ENCODE results near the gene POLR3E. TPM values are rescaled to one million over a fixed set of nuclear protein-coding genes. Genes with fewer than 3 reads are reported as not detected.
A peak's percentile ranks its signal among the peaks of the same experiment; 100 is the strongest.

POLR3E gene
- total and polyA plus RNA-seq, 12 donors: 22.3 to 40.7 (median 30.6) TPM

DNA sequence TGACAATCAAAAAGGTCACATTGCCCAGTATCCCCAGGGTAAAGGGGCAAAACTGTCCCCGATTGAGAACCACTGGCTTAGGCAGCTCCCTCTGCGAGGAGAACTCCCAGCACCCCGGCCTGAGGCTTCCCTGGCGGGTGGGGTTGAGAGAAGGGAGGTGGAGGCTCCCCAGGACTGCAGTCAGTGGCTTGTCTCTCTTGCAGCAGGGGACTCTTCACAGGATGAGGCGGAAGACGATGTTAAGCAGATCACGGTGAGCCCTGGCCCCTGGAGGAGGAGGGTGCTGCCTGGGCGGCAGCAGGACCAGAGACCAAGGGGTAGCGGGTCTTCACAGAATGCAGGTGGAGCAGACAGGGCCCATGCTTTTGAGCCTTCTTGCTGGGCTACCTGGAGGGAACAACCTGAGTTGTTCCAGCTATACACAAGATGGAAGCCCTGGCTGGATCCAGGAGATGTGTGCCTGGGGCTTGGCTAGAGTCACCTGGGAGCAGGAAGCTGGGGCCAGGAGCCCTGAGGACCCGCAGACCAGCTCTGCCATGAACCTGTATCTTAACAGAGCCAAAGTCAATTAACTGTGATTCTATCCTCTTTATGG, 16.8 kb downstream of the POLR3E start:
- Histone ChIP-seq H3K4me1 (peaks cover 0 to 8% (median 0%) of the 10 kb centered on the region in 9 donors), H3K27ac (no peak overlapping the region), H3K36me3 (peaks cover 4 to 100% (median 66%) of the 10 kb centered on the region in 9 donors), H3K9me3 (no peaks in the 10 kb centered on the region), H3K27me3 (no peaks in the 10 kb centered on the region), H3K4me3 (no peak overlapping the region)
- intact Hi-C loops (cut with DNase I): loop anchor here in 1 of 10 donors (10.0 kb wide), 1 partner anchor 1129 kb away; no protein-coding TSS in a partner anchor
- ATAC-seq: no peak
- TF ChIP-seq, protein P1, sequence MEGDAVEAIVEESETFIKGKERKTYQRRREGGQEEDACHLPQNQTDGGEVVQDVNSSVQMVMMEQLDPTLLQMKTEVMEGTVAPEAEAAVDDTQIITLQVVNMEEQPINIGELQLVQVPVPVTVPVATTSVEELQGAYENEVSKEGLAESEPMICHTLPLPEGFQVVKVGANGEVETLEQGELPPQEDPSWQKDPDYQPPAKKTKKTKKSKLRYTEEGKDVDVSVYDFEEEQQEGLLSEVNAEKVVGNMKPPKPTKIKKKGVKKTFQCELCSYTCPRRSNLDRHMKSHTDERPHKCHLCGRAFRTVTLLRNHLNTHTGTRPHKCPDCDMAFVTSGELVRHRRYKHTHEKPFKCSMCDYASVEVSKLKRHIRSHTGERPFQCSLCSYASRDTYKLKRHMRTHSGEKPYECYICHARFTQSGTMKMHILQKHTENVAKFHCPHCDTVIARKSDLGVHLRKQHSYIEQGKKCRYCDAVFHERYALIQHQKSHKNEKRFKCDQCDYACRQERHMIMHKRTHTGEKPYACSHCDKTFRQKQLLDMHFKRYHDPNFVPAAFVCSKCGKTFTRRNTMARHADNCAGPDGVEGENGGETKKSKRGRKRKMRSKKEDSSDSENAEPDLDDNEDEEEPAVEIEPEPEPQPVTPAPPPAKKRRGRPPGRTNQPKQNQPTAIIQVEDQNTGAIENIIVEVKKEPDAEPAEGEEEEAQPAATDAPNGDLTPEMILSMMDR (IDR thresholded peaks at IDR 0.05): no peak
- no peak for DNase-seq
- 90 to 96% methylated on average over 10 of the region's 10 CpGs for WGBS, 2 donors

DNA sequence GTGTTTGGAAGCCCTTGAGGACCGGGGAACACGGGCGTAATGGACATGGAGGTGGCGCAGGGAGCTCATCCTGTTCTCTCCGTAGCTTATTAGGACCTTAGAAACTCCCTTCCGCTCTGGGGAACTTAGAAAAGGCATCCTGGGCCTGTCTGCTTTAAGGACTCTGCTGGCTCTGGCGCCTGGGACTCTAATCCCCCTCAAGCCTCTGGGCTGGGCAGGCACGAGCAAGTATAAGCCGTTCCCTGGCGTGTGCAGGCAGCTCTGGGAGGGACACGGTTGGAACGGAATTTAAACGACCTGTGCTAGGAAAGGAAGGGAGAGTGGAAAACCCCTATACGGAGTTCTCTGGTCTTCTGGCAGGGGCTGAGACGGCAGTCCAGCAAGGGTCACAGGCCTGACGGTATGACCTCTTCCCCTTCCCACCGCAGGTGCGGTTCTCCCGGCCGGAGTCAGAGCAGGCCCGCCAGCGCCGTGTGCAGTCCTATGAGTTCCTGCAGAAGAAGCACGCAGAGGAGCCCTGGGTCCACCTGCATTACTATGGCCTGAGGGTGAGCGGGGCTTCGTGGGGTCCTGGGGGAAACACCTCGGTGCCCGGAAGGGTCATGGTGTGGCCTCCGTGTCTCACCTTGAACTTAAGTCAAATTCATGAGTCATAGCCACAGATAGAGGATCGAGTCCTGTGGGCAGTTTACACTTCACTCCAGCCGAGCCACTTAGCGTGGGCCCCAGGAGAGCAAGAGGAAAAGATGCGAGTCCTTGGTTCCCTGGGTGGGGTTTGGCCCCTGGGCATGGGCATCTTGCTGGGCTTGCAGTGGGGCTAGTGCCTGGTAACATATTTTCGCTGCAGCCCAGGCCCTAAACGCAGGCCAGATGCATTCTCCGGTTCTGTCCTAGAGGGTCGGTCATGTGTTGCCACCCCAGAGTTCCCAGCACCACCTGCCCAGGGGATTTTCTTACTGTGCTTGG, 17.7 kb downstream of the POLR3E start:
- Histone ChIP-seq H3K9me3 (no peaks in the 10 kb centered on the region), H3K4me3 (no peak overlapping the region), H3K27me3 (no peaks in the 10 kb centered on the region), H3K36me3 (peaks cover 0 to 100% (median 63%) of the 10 kb centered on the region in 9 donors), H3K27ac (no peak overlapping the region), H3K4me1 (peaks cover 0 to 8% (median 0%) of the 10 kb centered on the region in 9 donors)
- ATAC-seq (no peak), DNase-seq (no peak)
- 87 to 89% methylated on average over 37 of the region's 37 CpGs for WGBS, 2 donors
- intact Hi-C loops (cut with DNase I): loop anchor here in 1 of 10 donors (10.0 kb wide), 1 partner anchor 1130 kb away; no protein-coding TSS in a partner anchor
- TF ChIP-seq, protein P1 (IDR thresholded peaks at IDR 0.05): no peak

DNA sequence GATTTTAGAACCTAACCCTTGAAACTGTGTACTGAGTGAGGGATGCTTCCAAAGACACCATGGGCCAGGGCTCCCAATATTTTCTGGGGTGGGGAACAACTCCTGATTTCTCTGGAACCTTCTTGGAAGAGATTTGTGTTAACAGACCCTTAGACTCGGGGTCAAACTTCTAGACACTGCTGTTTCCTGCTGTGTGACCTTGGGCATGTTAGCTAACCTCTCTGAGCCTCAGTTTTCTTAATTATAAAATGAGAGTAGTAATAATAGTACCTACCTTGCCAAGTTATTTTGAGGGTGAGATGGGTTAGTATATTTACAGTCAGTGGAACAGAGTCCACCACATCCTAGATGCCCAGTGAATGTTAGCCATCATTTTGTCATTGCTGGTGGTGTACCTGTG, 18.8 kb downstream of the POLR3E start:
- TF ChIP-seq, protein P1 (IDR thresholded peaks at IDR 0.05): no peak
- WGBS, 2 donors: 93 to 95% methylated on average over 1 of the region's 1 CpG
- H3K4me3 ChIP-seq: no peak overlapping the region
- intact Hi-C loops (cut with DNase I): loop anchor here in 1 of 10 donors (10.0 kb wide), 1 partner anchor 1131 kb away; no protein-coding TSS in a partner anchor
- H3K27ac ChIP-seq: no peak overlapping the region
- no peak for DNase-seq
- peaks cover 0 to 9% (median 0%) of the 10 kb centered on the region in 9 donors for H3K4me1 ChIP-seq
- no peaks in the 10 kb centered on the region for H3K9me3 ChIP-seq
- H3K36me3 ChIP-seq: peaks cover 0 to 100% (median 62%) of the 10 kb centered on the region in 9 donors
- no peak for ATAC-seq
- H3K27me3 ChIP-seq: no peaks in the 10 kb centered on the region

DNA sequence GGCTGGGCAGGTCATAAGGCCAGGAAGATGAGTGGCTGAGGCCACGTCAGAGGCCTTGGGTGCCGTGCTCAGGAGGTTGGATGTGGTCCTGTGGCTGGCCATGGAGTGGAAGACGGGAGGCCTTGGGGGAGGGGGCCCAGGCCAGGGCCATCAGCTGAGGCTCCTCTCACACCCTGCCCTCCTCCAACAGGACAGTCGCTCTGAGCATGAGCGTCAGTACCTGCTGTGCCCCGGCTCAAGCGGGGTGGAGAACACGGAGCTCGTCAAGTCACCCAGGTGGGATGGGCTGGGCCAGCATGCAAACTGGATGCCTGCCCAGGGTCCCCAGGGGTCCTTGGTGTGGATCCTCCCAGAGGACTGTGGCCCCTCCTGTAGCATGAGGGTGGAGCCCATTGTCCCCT, 19.2 kb downstream of the POLR3E start:
- Histone ChIP-seq H3K36me3 (peaks cover 0 to 100% (median 58%) of the 10 kb centered on the region in 9 donors), H3K27ac (no peak overlapping the region), H3K4me1 (peaks cover 0 to 13% (median 2%) of the 10 kb centered on the region in 9 donors), H3K4me3 (no peak overlapping the region), H3K27me3 (no peaks in the 10 kb centered on the region), H3K9me3 (no peaks in the 10 kb centered on the region)
- TF ChIP-seq, protein P1 (IDR thresholded peaks at IDR 0.05): no peak
- ATAC-seq: peak in 2 of 8 donors; percentile 11 to 27
- WGBS, 2 donors: 86 to 88% methylated on average over 9 of the region's 9 CpGs
- intact Hi-C loops (cut with DNase I): loop anchor here in 1 of 10 donors (10.0 kb wide), 1 partner anchor 1132 kb away; no protein-coding TSS in a partner anchor
- no peak for DNase-seq

Measured in heart right ventricle (tissue), 16 donors.